ENCODE results near the gene TAS2R14.

The TAS2R14 gene

GRCh38 chr12:10939163-10939562 lies at the start of gene TAS2R14:
Gene TAS2R14 (minus strand): TSS chr12:10939263. CDS start chr12:10939207, 56 bp downstream.
- H3K4me3 ChIP-seq (ENCODE audit: low read depth, low read length), result no peak within 1 kb of the TSS

GRCh38 chr12:10986812-10987211 lies 47.7 kb upstream of the TAS2R14 start, which contains the start of gene TAS2R50:
Gene TAS2R50 (minus strand): TSS chr12:10986912. CDS start chr12:10986860, 52 bp downstream.
- no peak within 1 kb of the TSS for H3K4me3 ChIP-seq (ENCODE audit: low read depth, low read length)

GRCh38 chr12:10982244-10982643 lies 43.2 kb upstream of the TAS2R14 start:
- no peak overlapping the region for H3K4me3 ChIP-seq (ENCODE audit: low read depth, low read length)

- H3K4me3 ChIP-seq (ENCODE audit: low read depth, low read length), result no peak overlapping the region
These were observed 35.9 kb upstream of the TAS2R14 start for GRCh38 chr12:10974965-10975364.

- H3K4me3 ChIP-seq (ENCODE audit: low read depth, low read length), result no peak overlapping the region
These were observed 29.8 kb upstream of the TAS2R14 start for GRCh38 chr12:10968765-10969456.

GRCh38 chr12:10967409-10967808 lies 28.3 kb upstream of the TAS2R14 start:
- no peak overlapping the region for H3K4me3 ChIP-seq (ENCODE audit: low read depth, low read length)

- no peak overlapping the region for H3K4me3 ChIP-seq (ENCODE audit: low read depth, low read length)
These were observed 27.3 kb upstream of the TAS2R14 start for GRCh38 chr12:10966314-10966713.

- no peak overlapping the region for H3K4me3 ChIP-seq (ENCODE audit: low read depth, low read length)
These were observed 26.4 kb upstream of the TAS2R14 start for GRCh38 chr12:10965476-10965875.

GRCh38 chr12:10960211-10960610 lies 21.1 kb upstream of the TAS2R14 start:
- no peak overlapping the region for H3K4me3 ChIP-seq (ENCODE audit: low read depth, low read length)

GRCh38 chr12:10959804-10960203 lies 20.7 kb upstream of the TAS2R14 start:
- H3K4me3 ChIP-seq (ENCODE audit: low read depth, low read length), result no peak overlapping the region

- no peak overlapping the region for H3K4me3 ChIP-seq (ENCODE audit: low read depth, low read length)
These were observed 18.7 kb upstream of the TAS2R14 start for GRCh38 chr12:10957741-10958140.

- no peak overlapping the region for H3K4me3 ChIP-seq (ENCODE audit: low read depth, low read length)
These were observed 17.0 kb upstream of the TAS2R14 start for GRCh38 chr12:10956085-10956484.

- H3K4me3 ChIP-seq (ENCODE audit: low read depth, low read length), result no peak overlapping the region
These were observed 13.6 kb upstream of the TAS2R14 start for GRCh38 chr12:10952645-10953044.

- H3K4me3 ChIP-seq (ENCODE audit: low read depth, low read length), result no peak overlapping the region
These were observed 4.1 kb upstream of the TAS2R14 start for GRCh38 chr12:10943167-10943566.

- no peak overlapping the region for H3K4me3 ChIP-seq (ENCODE audit: low read depth, low read length)
These were observed 3.0 kb upstream of the TAS2R14 start for GRCh38 chr12:10941916-10942607.

- no peak overlapping the region for H3K4me3 ChIP-seq (ENCODE audit: low read depth, low read length)
These were observed 2.3 kb upstream of the TAS2R14 start for GRCh38 chr12:10941369-10941768.

- no peak overlapping the region for H3K4me3 ChIP-seq (ENCODE audit: low read depth, low read length)
These were observed 1.3 kb upstream of the TAS2R14 start for GRCh38 chr12:10940389-10940788.

GRCh38 chr12:10936506-10936905 lies 2.6 kb downstream of the TAS2R14 start:
- no peak overlapping the region for H3K4me3 ChIP-seq (ENCODE audit: low read depth, low read length)

GRCh38 chr12:10928746-10929286 lies 10.2 kb downstream of the TAS2R14 start, which contains the start of gene PRH2:
Gene PRH2 (plus strand): TSS chr12:10929236. CDS start chr12:10929274, 38 bp downstream.
- no peak within 1 kb of the TSS for H3K4me3 ChIP-seq (ENCODE audit: low read depth, low read length)

GRCh38 chr12:10926269-10926668 lies 12.8 kb downstream of the TAS2R14 start:
- no peak overlapping the region for H3K4me3 ChIP-seq (ENCODE audit: low read depth, low read length)

GRCh38 chr12:10919809-10920208 lies 19.3 kb downstream of the TAS2R14 start:
- no peak overlapping the region for H3K4me3 ChIP-seq (ENCODE audit: low read depth, low read length)

- H3K4me3 ChIP-seq (ENCODE audit: low read depth, low read length), result no peak overlapping the region
These were observed 28.7 kb downstream of the TAS2R14 start for GRCh38 chr12:10910380-10910779.

Measured in iPS-11a (cell line).